HEK293 (cell line): ENCODE results near the gene RIN3.

Experiments used
- BCL11A ChIP-seq: fragments of 450-650 bp; formaldehyde crosslinking; IDR thresholded peaks from 2 replicates; pipeline ENCODE4 v1.5.1; 2016; ENCODE audit warnings: low read depth, missing biosample characterization, missing genetic modification characterization
- GLI4 ChIP-seq: fragments of 450-650 bp; formaldehyde crosslinking; IDR thresholded peaks from 2 replicates; pipeline ENCODE4 v1.5.1; 2016; ENCODE audit warnings: missing biosample characterization, missing genetic modification characterization
- OSR2 ChIP-seq: fragments of 450-650 bp; formaldehyde crosslinking; IDR thresholded peaks from 2 replicates; pipeline ENCODE4 v1.5.1; 2016; ENCODE audit warnings: missing biosample characterization, missing genetic modification characterization
- TCF7L2 ChIP-seq: IDR thresholded peaks from 2 replicates; pipeline ENCODE4 v1.6.1; 2011; ENCODE audit warnings: low read depth, mild to moderate bottlenecking, inconsistent platforms, low read length, moderate library complexity, borderline replicate concordance
- YY1 ChIP-seq: fragments of 450-650 bp; formaldehyde crosslinking; IDR thresholded peaks from 2 replicates; pipeline ENCODE4 v1.5.1; 2018; ENCODE audit warnings: missing biosample characterization, missing genetic modification characterization
- ZBTB7A ChIP-seq: fragments of 450-650 bp; formaldehyde crosslinking; IDR thresholded peaks from 2 replicates; pipeline ENCODE4 v1.5.1; 2016; ENCODE audit warnings: low read depth, missing biosample characterization, missing genetic modification characterization
- ZNF121 ChIP-seq: fragments of 450-650 bp; formaldehyde crosslinking; IDR thresholded peaks from 2 replicates; pipeline ENCODE4 v1.5.1; 2016; ENCODE audit warnings: missing biosample characterization, missing genetic modification characterization
- ZNF76 ChIP-seq: fragments of 450-650 bp; formaldehyde crosslinking; IDR thresholded peaks from 2 replicates; pipeline ENCODE4; 2016; ENCODE audit warnings: low read depth, missing biosample characterization, missing genetic modification characterization, borderline replicate concordance
- ZNF768 ChIP-seq: fragments of 450-650 bp; formaldehyde crosslinking; IDR thresholded peaks from 2 replicates; pipeline ENCODE4 v1.5.1; 2018; ENCODE audit warnings: missing biosample characterization, mild to moderate bottlenecking, missing genetic modification characterization
- TF ChIP-seq, protein P1 (sequence below): fragments of 450-650 bp; formaldehyde crosslinking; IDR thresholded peaks from 2 replicates; pipeline ENCODE4 v1.5.1; 2016; ENCODE audit warnings: missing biosample characterization, missing genetic modification characterization

DNA sequence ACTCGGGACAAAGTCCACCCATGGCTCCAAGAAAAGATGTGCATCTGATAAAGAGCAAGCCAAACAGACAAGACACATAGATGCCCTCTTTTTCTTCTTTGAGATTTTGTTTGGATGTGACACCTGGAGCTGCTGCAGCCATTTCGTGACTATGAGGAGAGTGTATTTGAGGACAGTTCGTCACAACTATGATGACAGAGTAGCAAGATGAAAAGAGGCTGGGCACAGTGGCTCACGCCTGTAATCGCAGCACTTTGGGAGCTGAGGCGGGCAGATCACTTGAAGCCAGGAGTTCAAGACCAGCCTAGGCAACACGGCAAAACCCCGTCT, 213.3 kb downstream of the RIN3 start:
- no peak for TF ChIP-seq OSR2 (tag by site-specific recombination)
- TF ChIP-seq YY1 (tag by site-specific recombination): no peak
- no peak for TF ChIP-seq TCF7L2
- TF ChIP-seq GLI4 (tag by site-specific recombination): no peak
- TF ChIP-seq, protein P1, sequence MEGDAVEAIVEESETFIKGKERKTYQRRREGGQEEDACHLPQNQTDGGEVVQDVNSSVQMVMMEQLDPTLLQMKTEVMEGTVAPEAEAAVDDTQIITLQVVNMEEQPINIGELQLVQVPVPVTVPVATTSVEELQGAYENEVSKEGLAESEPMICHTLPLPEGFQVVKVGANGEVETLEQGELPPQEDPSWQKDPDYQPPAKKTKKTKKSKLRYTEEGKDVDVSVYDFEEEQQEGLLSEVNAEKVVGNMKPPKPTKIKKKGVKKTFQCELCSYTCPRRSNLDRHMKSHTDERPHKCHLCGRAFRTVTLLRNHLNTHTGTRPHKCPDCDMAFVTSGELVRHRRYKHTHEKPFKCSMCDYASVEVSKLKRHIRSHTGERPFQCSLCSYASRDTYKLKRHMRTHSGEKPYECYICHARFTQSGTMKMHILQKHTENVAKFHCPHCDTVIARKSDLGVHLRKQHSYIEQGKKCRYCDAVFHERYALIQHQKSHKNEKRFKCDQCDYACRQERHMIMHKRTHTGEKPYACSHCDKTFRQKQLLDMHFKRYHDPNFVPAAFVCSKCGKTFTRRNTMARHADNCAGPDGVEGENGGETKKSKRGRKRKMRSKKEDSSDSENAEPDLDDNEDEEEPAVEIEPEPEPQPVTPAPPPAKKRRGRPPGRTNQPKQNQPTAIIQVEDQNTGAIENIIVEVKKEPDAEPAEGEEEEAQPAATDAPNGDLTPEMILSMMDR (tag by site-specific recombination): no peak
- TF ChIP-seq ZNF121: no peak
- no peak for TF ChIP-seq BCL11A (tag by site-specific recombination)
- no peak for TF ChIP-seq ZBTB7A (tag by site-specific recombination)
- TF ChIP-seq ZNF768 (tag by site-specific recombination): no peak
- no peak for TF ChIP-seq ZNF76 (tag by site-specific recombination)
